Measurements from ENCODE around the gene AOPEP.

GRCh38 chr9:94918038-94918753, 191.7 kb downstream of the AOPEP start:
- TF ChIP-seq CTCF (IDR thresholded peaks at IDR 0.05) (no peak), POLR2A (IDR thresholded peaks at IDR 0.05) (no peak)
